ENCODE measurements around the gene AKAP7. TPM values are rescaled to one million over a fixed set of nuclear protein-coding genes. Genes with fewer than 3 reads are reported as not detected.

The AKAP7 gene
- total RNA-seq, 1 experiment from 2014 or later: 3.1 TPM

GRCh38 chr6:131164506-131164905, 29.2 kb downstream of the AKAP7 start:
- H3K4me3 ChIP-seq (replicated peaks in 1 of 2; ENCODE audit: low read depth in 1 of 2, low read length in 2 of 2): no peak overlapping the region
- H3K9me2 ChIP-seq (ENCODE audit: insufficient read depth): no peaks in the 10 kb centered on the region
- BruUV-seq (replicated peaks): no TSS peak
- no peak overlapping the region for H2AFZ ChIP-seq (ENCODE audit: low read depth, low read length, poor library complexity, severe bottlenecking)
- no peaks in the 10 kb centered on the region for H3K36me3 ChIP-seq (ENCODE audit: control insufficient read depth in 1 of 2, insufficient read depth in 2 of 2, low read length in 2 of 2)
- H3K27me3 ChIP-seq (ENCODE audit: insufficient read depth, low read length): no peaks in the 10 kb centered on the region
- H4K20me1 ChIP-seq (ENCODE audit: insufficient read depth): no peaks in the 10 kb centered on the region
- H3K4me1 ChIP-seq (ENCODE audit: control insufficient read depth in 1 of 2, insufficient read depth in 2 of 2, low read length in 2 of 2): no peaks in the 10 kb centered on the region
- ATAC-seq (no peak), DNase-seq (ENCODE audit: low read depth, low spot score) (no peak)
- no peak overlapping the region for H3K4me2 ChIP-seq (ENCODE audit: low read length)
- H3K79me2 ChIP-seq (ENCODE audit: insufficient read depth, low read length): no peaks in the 10 kb centered on the region
- POLR2A ChIA-PET: no interaction called here
- H3K9ac ChIP-seq (ENCODE audit: low read length): no peak overlapping the region
- H3K27ac ChIP-seq (ENCODE audit: low read depth, low read length): no peak overlapping the region
- H3K9me3 ChIP-seq (ENCODE audit: control insufficient read depth in 1 of 2, insufficient read depth in 1 of 2, low read depth in 1 of 2, low read length in 2 of 2): no peaks in the 10 kb centered on the region
- intact Hi-C loops (cut with micrococcal nuclease): no loop called here
- TF ChIP-seq SRF (IDR thresholded peaks at IDR 0.05; ENCODE audit: low read depth) (no peak), ZFX (IDR thresholded peaks at IDR 0.05) (no peak), CTCF (IDR thresholded peaks at IDR 0.05 in 2 of 3, conservative IDR thresholded peaks at IDR 0.05 in 1 of 3; ENCODE audit: borderline replicate concordance in 1 of 3, insufficient read depth in 1 of 3, low read depth in 2 of 3, low read length in 2 of 3) (no peak), YY1 (IDR thresholded peaks at IDR 0.05; ENCODE audit: extremely low read depth, insufficient replicate concordance, low read depth, low read length) (no peak), TCF7L2 (IDR thresholded peaks at IDR 0.05; ENCODE audit: borderline replicate concordance, extremely low read depth, insufficient read depth, insufficient read length) (no peak), MAX (IDR thresholded peaks at IDR 0.05) (no peak), POLR2AphosphoS5 (IDR thresholded peaks at IDR 0.05; ENCODE audit: low read depth, low read length) (no peak), ELF1 (IDR thresholded peaks at IDR 0.05; ENCODE audit: borderline replicate concordance, low read depth) (no peak), JUND (IDR thresholded peaks at IDR 0.05) (no peak), CBX3 (IDR thresholded peaks at IDR 0.05; ENCODE audit: low read depth) (no peak), CEBPB (IDR thresholded peaks at IDR 0.05; ENCODE audit: low read depth) (no peak), POLR2A (IDR thresholded peaks at IDR 0.05; ENCODE audit: borderline replicate concordance, extremely low read depth, insufficient read depth, insufficient read length) (no peak)
- RAD21 ChIA-PET (ENCODE audit: low non-redundant PET in 1 of 2, low total read pairs in 2 of 2, uncharacterized antibody in 2 of 2, unreplicated experiment in 2 of 2): no interaction called here
- CTCF ChIA-PET: no interaction called here
